ENCODE data around the gene CRYBG2.
A peak's percentile ranks its signal among the peaks of the same experiment; 100 is the strongest.

CRYBG2 gene

DNA sequence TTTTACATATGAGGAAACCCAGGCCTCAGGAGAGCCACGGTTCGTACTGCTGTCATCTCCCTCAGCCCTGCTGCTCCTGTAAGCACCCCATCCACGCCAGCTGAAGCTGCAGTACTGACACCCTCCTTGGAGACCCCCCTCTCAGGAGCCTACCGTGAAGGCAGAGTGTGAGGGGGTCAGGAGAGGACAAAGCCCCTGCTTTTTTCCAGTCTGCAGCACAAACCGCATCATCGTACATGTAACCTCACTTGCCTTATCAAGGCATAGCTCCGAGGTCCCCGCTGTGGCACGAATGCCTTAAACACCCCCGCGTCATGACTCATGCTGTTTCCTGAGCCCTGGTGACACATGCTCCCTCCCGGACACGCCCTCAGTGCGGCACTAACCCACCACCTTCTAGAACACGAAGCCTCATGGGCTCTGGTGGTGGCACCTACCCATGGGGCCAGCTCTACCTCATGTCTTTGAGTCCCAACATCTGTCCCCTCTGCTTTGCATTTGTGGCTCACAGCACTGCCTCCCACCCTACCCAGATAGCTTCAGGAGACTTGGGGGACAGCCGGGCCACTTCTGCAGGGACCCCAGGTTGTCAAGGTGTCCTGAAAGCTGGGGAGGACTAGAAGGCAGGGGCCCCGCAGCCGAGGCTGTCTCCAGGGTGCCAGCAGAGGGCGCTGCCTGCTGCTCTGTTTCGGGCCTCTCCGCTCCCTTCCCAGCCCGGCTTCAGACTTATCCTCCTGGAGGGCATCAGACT is 69.2 kb downstream of the CRYBG2 start:
- intact Hi-C loops (cut with DNase I), result loop anchor here (1.0 kb wide), 1 partner anchor 37 kb away; no protein-coding TSS in a partner anchor
- peak in 6 of 10 donors; percentile 50 to 90 (median 62) for DNase-seq

DNA sequence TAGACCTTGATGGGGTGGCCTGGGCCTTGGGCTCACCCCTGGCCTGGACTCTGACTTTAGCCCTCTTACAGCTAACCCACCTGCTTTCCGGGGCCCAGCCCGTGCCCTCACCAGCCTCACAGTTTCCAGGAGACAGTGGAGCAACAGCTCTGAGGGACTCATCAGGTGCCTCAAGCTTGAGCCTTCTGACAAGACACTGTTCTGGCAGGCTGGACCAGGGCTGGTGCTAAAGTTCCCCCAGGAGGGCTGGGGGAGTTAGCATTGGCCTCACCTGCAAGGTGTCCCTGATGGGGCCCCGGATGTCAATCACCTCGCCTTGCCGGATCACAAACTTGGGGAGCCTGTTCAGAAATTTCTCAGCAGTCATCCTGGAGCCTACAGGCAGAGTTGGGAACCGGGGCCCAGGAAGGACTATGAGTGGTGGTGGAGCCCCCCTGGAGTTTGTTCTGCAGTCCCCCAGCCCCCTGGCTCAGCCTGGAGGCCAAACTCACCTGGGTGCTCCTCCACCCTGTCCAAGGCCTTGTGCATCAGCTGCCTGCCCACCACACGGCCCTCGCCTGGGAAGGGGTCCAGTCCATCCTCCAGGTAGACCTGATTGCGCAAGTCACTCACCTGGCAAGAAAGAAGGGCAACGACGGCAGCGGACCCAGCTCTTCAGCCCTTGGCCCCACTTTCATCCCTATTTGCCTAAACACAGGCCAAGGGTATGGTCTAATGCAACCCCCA is 69.9 kb downstream of the CRYBG2 start:
- intact Hi-C loops (cut with DNase I), result no loop called here
- DNase-seq, result no peak

DNA sequence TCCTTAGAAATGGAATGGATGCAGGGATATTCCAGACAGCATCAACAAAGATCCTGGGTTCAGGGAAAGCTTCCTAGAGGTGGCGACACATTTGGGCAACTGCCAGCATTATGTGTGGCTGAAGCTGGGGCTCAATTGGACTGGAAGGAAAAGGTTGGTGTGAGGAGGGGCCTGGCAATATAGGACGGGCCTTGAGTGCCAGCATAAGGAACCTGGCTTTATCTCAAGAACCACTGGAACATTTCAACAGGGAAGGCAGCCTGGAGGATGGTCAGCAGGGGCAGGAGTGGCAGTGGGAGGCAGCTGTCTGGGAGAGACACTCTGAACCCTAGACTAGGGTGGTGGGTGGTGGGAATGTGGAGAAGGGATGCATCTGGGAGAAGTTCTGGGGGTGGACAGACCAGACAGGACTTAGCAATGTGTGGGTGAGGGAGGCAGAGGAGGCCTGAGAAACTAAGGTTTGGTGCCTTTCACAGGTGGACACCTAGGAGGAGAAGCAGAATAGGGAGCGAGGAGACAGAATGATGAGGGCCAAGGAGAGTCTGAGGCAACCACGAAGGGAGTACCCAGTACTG is 70.6 kb downstream of the CRYBG2 start:
- intact Hi-C loops (cut with DNase I), result no loop called here
- no peak for DNase-seq

DNA sequence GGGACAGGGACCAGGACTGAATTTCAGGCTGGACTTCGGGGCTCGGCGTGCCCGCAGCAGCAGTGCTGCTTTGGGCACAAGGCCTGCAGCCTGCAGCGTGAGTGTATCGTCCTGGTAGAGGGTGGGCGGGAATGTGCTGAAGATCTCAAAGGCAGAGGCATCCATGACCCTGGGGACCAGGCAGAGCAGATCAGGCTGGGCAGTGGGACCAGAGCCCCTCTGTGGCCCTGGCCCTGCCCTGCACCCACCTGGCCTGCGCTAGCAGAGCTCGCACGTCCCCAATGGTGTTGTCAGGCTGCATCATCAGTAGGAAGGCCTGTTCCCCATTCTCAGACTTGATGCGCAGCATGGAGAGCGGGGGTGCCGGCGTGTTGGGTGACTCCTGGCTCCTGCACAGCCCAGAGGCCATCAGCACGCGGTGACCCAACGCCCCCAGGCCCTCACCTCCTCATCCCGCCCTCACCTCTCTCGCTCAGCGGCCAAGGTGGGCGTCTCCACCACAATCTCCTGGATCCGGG is 71.5 kb downstream of the CRYBG2 start:
- intact Hi-C loops (cut with DNase I), result no loop called here
- DNase-seq, result no peak

DNA sequence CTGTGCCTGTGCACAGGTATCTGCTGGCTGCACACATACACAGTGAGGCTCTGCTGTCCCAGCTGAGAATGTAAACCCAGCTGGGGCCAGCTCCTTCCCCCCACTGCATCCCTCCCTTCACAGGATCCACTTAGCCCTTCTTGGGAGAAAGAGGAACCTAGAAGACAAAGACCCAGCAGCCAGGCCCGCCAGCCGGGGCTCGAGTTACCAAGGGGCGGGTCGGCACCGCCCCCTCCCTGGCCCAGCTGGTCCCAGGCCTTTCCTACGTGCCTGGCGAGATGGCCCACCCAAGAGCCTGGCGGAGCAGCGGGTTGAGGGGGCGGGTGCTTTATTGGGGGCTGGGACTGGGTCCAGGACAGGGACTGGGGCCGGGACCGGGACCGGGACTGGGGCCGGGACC is 72.0 kb downstream of the CRYBG2 start:
- DNase-seq, result no peak
- intact Hi-C loops (cut with DNase I), result no loop called here

DNA sequence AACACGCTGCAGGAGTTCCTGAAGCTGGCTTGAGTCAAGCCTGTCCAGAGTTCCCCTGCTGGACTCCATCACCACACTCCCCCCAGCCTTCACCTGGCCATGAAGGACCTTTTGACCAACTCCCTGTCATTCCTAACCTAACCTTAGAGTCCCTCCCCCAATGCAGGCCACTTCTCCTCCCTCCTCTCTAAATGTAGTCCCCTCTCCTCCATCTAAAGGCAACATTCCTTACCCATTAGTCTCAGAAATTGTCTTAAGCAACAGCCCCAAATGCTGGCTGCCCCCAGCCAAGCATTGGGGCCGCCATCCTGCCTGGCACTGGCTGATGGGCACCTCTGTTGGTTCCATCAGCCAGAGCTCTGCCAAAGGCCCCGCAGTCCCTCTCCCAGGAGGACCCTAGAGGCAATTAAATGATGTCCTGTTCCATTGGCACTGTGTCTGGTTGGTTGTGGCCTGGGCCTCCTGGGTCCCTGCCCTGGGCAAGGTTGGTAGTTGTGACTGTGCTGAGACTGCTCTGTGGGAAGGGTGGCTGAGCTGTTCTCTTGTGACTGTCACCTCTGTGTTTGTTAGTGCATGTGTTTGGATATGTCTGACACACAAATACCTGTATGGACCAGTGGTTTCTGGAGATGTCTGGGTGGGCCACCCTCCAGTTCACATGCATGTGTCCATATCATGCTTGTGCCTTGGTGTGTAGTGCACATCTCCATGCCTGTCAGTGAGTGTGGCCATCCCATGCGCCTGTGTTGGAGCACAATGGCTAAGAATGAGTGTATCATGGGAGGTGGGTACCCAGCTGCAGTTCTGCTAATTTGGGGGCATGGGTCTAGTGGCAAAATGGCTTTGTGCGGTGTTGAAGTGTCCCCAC is 72.6 kb downstream of the CRYBG2 start:
- intact Hi-C loops (cut with DNase I), result no loop called here
- DNase-seq, result no peak

DNA sequence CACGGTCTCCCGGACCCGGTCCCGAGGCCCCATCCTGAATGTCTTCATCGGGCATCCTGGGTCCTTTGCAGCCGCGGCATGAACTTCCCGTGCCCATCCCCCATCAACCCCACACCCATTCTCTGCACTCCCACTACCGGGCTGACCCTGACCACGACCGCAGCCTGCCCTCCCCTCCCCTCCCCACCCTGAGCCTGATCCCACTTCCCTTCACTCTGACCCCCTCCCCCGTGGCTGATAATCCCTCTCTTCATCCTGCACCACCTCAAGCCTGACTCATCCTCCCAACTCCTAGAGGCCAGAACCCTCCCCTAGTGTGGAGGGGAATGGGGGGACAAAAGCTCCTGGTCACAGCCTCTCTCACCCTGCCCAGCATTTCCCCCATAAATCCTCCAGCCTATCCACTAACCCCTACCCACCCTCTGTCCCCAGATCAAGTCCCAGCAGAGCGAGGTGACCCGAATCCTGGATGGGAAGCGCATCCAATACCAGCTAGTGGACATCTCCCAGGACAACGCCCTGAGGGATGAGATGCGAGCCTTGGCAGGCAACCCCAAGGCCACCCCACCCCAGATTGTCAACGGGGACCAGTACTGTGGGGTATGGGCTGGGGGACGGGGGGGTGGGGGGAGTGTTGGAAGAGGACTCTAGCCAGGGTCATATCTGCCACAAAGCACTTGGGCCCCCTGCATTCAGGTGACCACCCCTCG is 73.4 kb downstream of the CRYBG2 start:
- intact Hi-C loops (cut with DNase I), result no loop called here
- peak in 1 of 10 donors; percentile 29 for DNase-seq

DNA sequence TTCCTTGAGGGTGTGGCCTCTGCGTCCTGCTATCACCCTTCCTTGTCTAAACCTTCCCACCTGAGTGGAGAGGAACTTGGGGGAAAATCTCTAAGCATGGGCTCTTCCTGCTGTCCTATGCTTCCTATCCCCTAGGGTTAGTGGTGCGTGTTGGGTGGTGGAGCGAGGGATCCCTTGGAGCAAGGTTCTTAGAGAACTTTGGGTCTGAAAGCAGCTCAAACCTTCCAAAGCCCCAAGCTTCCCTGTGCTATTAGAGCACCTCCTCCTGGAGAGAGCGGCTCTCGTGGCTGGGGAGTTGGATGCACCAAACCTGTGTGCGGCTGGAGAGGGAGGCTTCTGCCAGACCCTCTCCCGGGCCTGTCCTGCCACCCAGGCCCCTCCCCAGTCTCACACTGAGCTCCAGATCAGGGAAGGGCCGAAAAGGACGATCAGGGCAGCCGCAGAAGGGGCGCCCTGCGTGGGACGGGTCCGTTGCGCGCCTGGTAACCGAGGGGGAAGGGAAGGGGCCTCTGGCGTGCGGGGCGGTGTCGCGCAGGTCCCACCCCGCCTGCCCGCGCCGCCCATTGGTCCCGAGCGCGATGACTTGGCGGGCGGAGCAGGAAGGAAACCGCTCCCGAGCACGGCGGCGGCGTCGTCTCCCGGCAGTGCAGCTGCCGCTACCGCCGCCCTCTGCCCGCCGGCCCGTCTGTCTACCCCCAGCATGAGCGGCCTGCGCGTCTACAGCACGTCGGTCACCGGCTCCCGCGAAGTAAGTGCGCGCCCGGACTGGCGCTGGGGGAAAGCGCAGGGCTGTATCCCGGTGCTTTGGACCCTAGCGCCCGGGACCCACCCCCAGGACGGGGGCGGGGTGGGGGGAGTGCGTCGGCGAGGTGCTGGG is 74.2 kb downstream of the CRYBG2 start, which contains the start of gene SH3BGRL3:
TSS of gene SH3BGRL3 (plus strand) at position 631 of the 877 bp plus-strand sequence. CDS start at position 701, 70 bp downstream.
- peak; percentile 76 to 97 (median 88) for DNase-seq
- intact Hi-C loops (cut with DNase I), result loop anchor here (5.0 kb wide), 1 partner anchor 47 kb away; the partner anchor contains the start of gene CEP85

DNA sequence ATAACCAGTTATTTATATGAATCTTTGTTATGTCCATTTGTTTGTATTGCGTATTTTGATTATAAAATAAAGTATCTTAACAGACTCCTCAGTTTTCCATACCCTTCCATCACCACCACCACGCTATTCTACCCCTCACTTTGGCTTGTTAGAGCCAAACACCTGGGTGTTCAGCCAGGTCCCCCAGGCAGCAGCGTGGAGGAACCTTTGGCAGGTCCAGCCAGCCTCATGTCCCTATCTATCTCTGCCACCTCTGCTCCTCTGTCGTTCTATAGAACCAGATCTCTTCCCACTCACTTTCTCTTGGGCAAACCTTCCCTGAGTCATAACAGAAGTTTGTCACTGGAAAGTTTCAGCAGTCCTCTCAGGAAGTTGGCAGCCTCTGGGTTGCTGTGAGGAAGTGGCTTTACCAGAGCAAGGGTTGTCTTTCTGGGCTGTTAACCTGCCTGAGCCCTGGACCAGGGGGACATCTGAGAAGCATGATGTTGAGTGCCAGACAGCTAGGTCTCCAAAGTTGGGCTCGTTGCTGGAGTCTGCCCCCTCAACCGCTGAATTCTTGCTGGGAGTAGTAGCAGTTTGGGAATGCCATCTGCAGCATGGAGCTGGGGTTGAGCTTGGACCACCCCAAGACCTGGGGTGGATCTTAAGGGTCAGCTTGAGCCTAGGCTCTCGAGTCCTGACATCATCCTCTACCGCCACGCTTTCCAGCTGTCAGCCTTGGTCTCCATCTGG is 75.0 kb downstream of the CRYBG2 start:
- intact Hi-C loops (cut with DNase I), result loop anchor here (5.0 kb wide), 1 partner anchor 47 kb away; the partner anchor contains the start of gene CEP85
- no peak for DNase-seq

DNA sequence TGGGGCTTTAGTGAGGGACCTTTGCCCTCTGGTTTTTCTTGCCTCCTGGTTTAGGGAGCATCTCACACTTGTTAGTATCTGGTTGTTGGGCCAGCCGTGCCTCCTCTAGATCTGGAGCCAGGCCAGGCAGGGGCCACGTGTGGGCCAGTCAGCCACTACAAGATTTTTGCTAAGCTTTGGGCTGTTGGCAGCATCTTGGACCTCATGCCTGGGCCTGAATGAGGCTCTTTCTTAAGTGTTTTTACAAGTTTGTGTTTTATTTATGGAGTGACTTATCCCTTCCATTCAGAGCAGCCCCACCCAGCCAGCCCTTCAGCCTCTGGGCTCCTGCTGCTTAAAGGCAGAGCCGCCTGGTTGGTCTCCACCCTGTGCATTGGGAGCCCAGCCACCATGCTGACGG is 75.6 kb downstream of the CRYBG2 start:
- peak in 1 of 10 donors; percentile 34 for DNase-seq
- intact Hi-C loops (cut with DNase I), result loop anchor here (5.0 kb wide), 1 partner anchor 46 kb away; the partner anchor contains the start of gene CEP85

DNA sequence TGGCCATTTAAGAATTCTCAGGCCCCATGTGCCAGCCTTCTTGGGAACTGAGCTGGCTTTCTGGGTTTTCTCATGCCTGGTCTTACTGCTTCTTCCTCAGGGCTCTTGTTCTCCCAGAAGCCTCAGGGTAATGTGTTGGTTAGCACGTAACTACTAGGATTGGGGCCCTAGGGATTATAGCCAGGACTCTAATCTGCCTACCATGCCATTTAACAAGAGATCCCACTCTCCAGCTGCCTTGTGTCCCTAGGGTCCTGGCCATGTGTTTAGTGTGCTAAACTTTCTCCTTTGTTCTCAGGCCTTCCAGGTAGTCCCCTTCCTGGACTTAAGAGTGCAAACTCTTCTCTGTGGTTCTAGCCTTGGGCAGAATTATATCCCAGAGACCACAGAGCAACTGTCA is 76.2 kb downstream of the CRYBG2 start:
- no peak for DNase-seq
- intact Hi-C loops (cut with DNase I), result loop anchor here (5.0 kb wide), 1 partner anchor 45 kb away; the partner anchor contains the start of gene CEP85

DNA sequence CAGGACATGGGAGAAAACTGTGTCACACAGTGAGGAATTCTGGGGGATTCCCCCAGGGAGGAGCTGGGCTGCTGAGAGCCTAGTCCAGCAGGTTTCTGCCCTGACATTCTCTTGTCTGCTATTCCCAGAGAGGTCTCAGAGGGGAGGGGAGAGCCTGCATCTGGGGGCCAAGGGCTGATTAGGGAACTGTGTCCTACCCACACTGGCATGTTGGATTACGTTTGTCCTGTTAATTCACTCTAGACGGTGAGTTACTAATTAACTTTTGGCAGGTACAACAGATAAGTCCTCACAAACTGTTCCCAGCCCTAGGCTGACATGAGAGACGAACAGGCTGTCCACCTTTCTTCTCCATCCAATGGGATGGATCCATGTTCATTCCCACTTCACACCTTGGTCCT is 76.7 kb downstream of the CRYBG2 start:
- no peak for DNase-seq
- intact Hi-C loops (cut with DNase I), result loop anchor here (5.0 kb wide), 1 partner anchor 45 kb away; the partner anchor contains the start of gene CEP85

DNA sequence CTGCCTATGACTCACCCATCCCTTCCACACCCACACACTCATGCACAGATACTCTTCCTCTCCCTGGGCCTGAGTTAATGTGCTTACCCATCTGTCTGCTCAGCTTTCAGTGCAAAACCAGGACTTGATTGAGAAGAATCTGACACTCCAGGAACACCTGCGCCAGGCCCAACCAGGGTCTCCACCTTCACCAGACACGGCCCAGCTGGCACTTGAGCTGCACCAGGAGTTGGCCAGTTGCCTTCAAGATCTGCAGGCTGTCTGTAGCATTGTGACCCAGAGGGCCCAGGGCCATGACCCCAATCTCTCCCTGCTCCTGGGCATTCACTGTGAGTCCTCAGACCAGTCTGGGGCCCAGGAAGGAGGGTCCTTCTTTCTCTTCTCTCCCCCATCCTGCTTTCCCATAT is 77.5 kb downstream of the CRYBG2 start:
- intact Hi-C loops (cut with DNase I), result loop anchor here (5.0 kb wide), 1 partner anchor 44 kb away; the partner anchor contains the start of gene CEP85
- no peak for DNase-seq

DNA sequence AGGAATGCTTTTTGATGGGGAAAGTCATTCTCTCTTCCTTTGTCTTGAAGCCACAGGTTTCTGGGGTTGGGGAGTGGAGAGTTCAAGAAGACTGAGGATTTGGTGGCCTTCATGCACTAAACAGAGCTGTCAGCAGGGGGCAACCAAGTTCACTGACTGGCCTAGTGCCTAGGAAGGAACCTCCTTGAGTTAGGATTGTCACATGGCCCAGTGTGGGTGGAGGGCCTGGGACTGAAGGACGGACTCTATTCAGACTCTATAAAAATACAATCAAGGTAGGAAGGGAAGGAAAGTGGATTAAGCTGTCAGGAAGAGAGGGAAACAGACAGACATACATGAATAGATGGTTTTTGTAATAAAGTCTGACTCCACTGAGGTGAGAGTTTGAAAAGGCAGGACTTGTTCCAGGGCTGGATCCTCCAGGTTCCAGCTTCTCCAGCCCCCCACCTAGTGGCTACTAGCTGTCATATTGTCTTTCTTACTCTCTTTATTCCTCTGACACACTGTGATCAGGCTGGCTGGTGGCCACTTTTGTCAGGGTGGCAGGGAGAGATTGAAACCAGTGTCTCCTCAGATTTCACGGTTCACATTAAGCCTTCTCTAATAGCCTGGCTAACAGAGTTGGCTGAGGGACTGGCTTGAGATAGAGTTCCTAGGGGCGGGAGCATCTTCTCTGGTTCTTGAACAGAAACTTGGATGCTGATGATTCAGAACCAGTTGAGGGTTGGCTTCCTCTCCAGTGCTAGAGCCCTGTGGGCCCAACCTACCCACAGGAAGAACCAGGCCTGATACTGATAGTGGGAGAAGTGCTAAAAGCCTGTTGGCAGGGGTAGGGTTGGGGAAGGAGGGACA is 78.1 kb downstream of the CRYBG2 start:
- DNase-seq, result peak in 8 of 10 donors; percentile 55 to 95 (median 78)
- intact Hi-C loops (cut with DNase I), result loop anchor here (2.0 to 5.0 kb wide), 2 partner anchors 44 to 45 kb away; partner anchors contain the start of gene CEP85

DNA sequence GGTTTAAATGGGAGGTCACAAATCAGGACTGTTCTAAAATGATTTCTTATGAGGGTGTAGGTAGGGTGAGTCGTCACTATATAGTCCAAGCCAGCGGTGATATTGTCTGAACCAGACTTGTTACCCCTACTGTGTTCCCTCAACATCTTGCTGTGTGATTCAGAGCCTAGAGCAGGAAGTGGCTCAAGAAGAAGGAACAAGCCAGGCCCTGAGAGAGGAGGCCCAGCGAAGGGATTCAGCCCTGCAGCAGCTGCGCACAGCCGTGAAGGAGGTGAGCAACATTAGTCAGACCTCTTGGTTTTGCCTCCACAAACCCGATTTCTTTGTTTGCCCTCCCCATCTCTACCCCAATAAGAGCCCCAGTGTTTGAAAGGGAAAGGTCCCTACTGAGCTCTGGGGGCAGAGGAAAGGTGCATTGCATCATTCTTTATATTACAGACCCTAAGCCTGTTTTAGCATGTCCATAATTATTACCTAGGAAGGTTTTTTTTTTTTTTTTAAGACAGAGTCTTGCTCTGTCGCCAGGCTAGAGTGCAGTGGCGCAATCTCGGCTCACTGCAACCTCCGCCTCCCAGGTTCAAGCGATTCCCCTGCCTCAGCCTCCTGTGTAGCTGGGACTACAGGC is 79.0 kb downstream of the CRYBG2 start:
- intact Hi-C loops (cut with DNase I), result loop anchor here (2.0 to 5.0 kb wide), 2 partner anchors 43 to 46 kb away; partner anchors contain the start of gene CEP85
- no peak for DNase-seq

Measured in posterior cingulate gyrus (tissue), 11 donors.